ENCODE measurements around the gene CYB5RL. TPM values are rescaled to one million over a fixed set of nuclear protein-coding genes. Genes with fewer than 3 reads are reported as not detected.

Gene CYB5RL
- total and polyA plus RNA-seq, 2 of the 13 experiments (the other 11 are each of a cell fraction or from before 2014, with no cell fraction given), result 3.7 to 5.0 TPM

GRCh38 chr1:54153535-54154439 is 46.0 kb downstream of the CYB5RL start (continued):
- TF ChIP-seq GMEB1 (CRISPR knock-in tag; IDR thresholded peaks at IDR 0.05; ENCODE audit: borderline replicate concordance) (no peak), CREB3 (CRISPR knock-in tag; IDR thresholded peaks at IDR 0.05) (no peak), ARID4A (CRISPR knock-in tag; IDR thresholded peaks at IDR 0.05; ENCODE audit: borderline replicate concordance) (peak; percentile 41; the same call in 1 of the 2 replicates), SAP130 (CRISPR knock-in tag; IDR thresholded peaks at IDR 0.05; ENCODE audit: low read depth) (peak; percentile 37; the same call in 1 of the 2 replicates), ZNF766 (CRISPR knock-in tag; IDR thresholded peaks at IDR 0.05; ENCODE audit: borderline replicate concordance) (no peak), ZBTB39 (CRISPR knock-in tag; IDR thresholded peaks at IDR 0.05) (no peak), MIER3 (CRISPR knock-in tag; IDR thresholded peaks at IDR 0.05; ENCODE audit: borderline replicate concordance) (no peak), RFX3 (CRISPR knock-in tag; IDR thresholded peaks at IDR 0.05) (no peak), NFIC (IDR thresholded peaks at IDR 0.05; ENCODE audit: low read length) (no peak), PITX1 (CRISPR knock-in tag; IDR thresholded peaks at IDR 0.05) (peak; percentile 86; the same call in 1 of the 2 replicates), ZNF607 (CRISPR knock-in tag; IDR thresholded peaks at IDR 0.05; ENCODE audit: borderline replicate concordance) (no peak), JDP2 (CRISPR knock-in tag; IDR thresholded peaks at IDR 0.05; ENCODE audit: borderline replicate concordance) (no peak), CBFB (CRISPR knock-in tag; IDR thresholded peaks at IDR 0.05) (no peak), MYPOP (CRISPR knock-in tag; IDR thresholded peaks at IDR 0.05) (no peak)
- TF ChIP-seq, protein P1, sequence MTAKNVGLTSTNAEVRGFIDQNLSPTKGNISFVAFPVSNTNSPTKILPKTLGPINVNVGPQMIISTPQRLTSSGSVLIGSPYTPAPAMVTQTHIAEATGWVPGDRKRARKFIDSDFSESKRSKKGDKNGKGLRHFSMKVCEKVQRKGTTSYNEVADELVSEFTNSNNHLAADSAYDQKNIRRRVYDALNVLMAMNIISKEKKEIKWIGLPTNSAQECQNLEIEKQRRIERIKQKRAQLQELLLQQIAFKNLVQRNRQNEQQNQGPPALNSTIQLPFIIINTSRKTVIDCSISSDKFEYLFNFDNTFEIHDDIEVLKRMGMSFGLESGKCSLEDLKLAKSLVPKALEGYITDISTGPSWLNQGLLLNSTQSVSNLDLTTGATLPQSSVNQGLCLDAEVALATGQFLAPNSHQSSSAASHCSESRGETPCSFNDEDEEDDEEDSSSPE (CRISPR knock-in tag; IDR thresholded peaks at IDR 0.05), result 0 out of 2 replicates have a peak, but pooled peaks have one; percentile 33
